Activated naive CD8-positive, alpha-beta T cell treated with anti-CD3 and anti-CD28 coated beads for 36 hours (primary cell): Measurements from ENCODE around the gene LUZP2. TPM values are rescaled to one million over a fixed set of nuclear protein-coding genes. Genes with fewer than 3 reads are reported as not detected.
"Not testable (repeated sequence)": the region's sequence is repeated elsewhere in the genome, so short reads cannot be mapped to it uniquely, and the experiment has no call there.

Experiments used
- DNase-seq: peaks from one replicate; pipeline ENCODE4 v3.0.0; 2021
- H3K27ac Mint-ChIP-seq: one replicate; pipeline ENCODE4 v1.8.0; 2022; ENCODE audit warnings: mild to moderate bottlenecking, moderate library complexity, mixed read lengths
- H3K27me3 Mint-ChIP-seq: one replicate; pipeline ENCODE4 v1.8.0; 2022; ENCODE audit warnings: mild to moderate bottlenecking, mixed read lengths
- H3K36me3 Mint-ChIP-seq: one replicate; pipeline ENCODE4 v1.8.0; 2021; ENCODE audit warnings: mild to moderate bottlenecking, mixed read lengths
- H3K4me1 Mint-ChIP-seq: one replicate; pipeline ENCODE4 v1.8.0; 2021; ENCODE audit warnings: mixed read lengths
- H3K4me3 Mint-ChIP-seq: one replicate; pipeline ENCODE4 v1.8.0; 2022; ENCODE audit warnings: mild to moderate bottlenecking, moderate library complexity, mixed read lengths
- H3K9me3 Mint-ChIP-seq: one replicate; pipeline ENCODE4 v1.8.0; 2022; ENCODE audit warnings: mixed read lengths
- total RNA-seq, 2 experiments: library from RNA; stranded (reverse); gene quantifications; one replicate each; pipeline ENCODE4 v1.2.3, GENCODE V29; 2021

LUZP2 gene
- total RNA-seq, 2 experiments from 2014 or later, result not detected

- DNase-seq, result no peak
- no peak overlapping the region for H3K27ac Mint-ChIP-seq
- H3K4me3 Mint-ChIP-seq, result no peak overlapping the region
Observed at GRCh38 chr11:24890426-24890825, 393.6 kb downstream of the LUZP2 start.

GRCh38 chr11:24891845-24892492, 395.1 kb downstream of the LUZP2 start:
- not testable (repeated sequence) for DNase-seq, H3K36me3 Mint-ChIP-seq

More at GRCh38 chr11:24890426-24890825, 393.6 kb downstream of the LUZP2 start:
- Mint-ChIP-seq H3K9me3 (no peaks in the 10 kb centered on the region), H3K4me1 (no peaks in the 10 kb centered on the region), H3K36me3 (no peaks in the 10 kb centered on the region), H3K27me3 (no peaks in the 10 kb centered on the region)

GRCh38 chr11:24896118-24896835, 399.4 kb downstream of the LUZP2 start:
- Mint-ChIP-seq H3K9me3 (no peaks in the 10 kb centered on the region), H3K4me3 (no peak overlapping the region), H3K36me3 (no peaks in the 10 kb centered on the region), H3K4me1 (peaks cover 3% of the 10 kb centered on the region), H3K27ac (no peak overlapping the region), H3K27me3 (no peaks in the 10 kb centered on the region)
- DNase-seq, result no peak

More at GRCh38 chr11:24891845-24892492, 395.1 kb downstream of the LUZP2 start:
- H3K4me1 Mint-ChIP-seq, H3K27ac Mint-ChIP-seq, H3K27me3 Mint-ChIP-seq, H3K9me3 Mint-ChIP-seq, H3K4me3 Mint-ChIP-seq: not testable (repeated sequence)

GRCh38 chr11:24900514-24900913, 403.7 kb downstream of the LUZP2 start:
- Mint-ChIP-seq H3K27ac (no peak overlapping the region), H3K9me3 (no peaks in the 10 kb centered on the region), H3K4me1 (peaks cover 3% of the 10 kb centered on the region), H3K27me3 (no peaks in the 10 kb centered on the region), H3K4me3 (no peak overlapping the region), H3K36me3 (no peaks in the 10 kb centered on the region)
- no peak for DNase-seq

DNA sequence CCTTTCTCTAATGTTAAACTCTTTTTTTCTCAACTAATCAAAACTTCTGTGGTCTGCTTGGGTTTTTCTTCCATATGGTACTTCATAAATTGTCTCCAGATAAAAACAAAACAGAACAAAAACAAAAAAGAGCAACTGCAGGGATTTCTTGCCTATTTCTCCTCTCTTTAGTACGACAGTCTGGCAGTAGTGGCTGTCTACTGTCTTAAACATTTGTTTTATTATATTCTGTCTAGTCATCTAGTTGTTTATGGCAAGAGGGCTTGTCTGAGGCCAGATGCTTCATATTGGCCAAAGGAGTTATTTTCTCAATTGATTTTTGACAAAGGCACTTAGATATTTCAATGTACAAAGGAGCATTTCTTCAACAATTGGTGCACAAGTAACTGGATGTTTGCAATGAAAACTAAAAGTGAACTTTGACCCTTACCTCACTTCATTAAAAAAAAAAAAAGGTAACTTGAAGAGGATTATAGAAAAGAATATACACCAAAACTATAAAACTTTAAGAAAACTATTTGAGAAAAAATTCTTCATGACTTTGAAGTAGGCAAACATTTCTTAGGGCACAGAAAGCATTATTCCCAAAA, 404.2 kb downstream of the LUZP2 start:
- no peak overlapping the region for H3K4me3 Mint-ChIP-seq
- H3K9me3 Mint-ChIP-seq, result no peaks in the 10 kb centered on the region
- peaks cover 3% of the 10 kb centered on the region for H3K4me1 Mint-ChIP-seq
- no peak for DNase-seq
- H3K27me3 Mint-ChIP-seq, result no peaks in the 10 kb centered on the region
- H3K36me3 Mint-ChIP-seq, result no peaks in the 10 kb centered on the region
- no peak overlapping the region for H3K27ac Mint-ChIP-seq

GRCh38 chr11:24903555-24903954, 406.7 kb downstream of the LUZP2 start:
- Mint-ChIP-seq H3K27ac (no peak overlapping the region), H3K27me3 (no peaks in the 10 kb centered on the region), H3K9me3 (no peaks in the 10 kb centered on the region), H3K4me1 (peaks cover 3% of the 10 kb centered on the region), H3K36me3 (no peaks in the 10 kb centered on the region), H3K4me3 (no peak overlapping the region)
- no peak for DNase-seq

GRCh38 chr11:24925091-24925490, 428.2 kb downstream of the LUZP2 start:
- no peak for DNase-seq
- Mint-ChIP-seq H3K4me3 (no peak overlapping the region), H3K9me3 (peaks cover 3% of the 10 kb centered on the region), H3K27me3 (no peaks in the 10 kb centered on the region), H3K27ac (no peak overlapping the region), H3K36me3 (no peaks in the 10 kb centered on the region), H3K4me1 (no peaks in the 10 kb centered on the region)

GRCh38 chr11:24932110-24933000, 435.5 kb downstream of the LUZP2 start:
- DNase-seq, result no peak
- Mint-ChIP-seq H3K36me3 (no peaks in the 10 kb centered on the region), H3K4me1 (no peaks in the 10 kb centered on the region), H3K4me3 (no peak overlapping the region), H3K27me3 (no peaks in the 10 kb centered on the region), H3K9me3 (peaks cover 8% of the 10 kb centered on the region), H3K27ac (no peak overlapping the region)

GRCh38 chr11:24934733-24935439, 438.0 kb downstream of the LUZP2 start:
- Mint-ChIP-seq H3K9me3 (peaks cover 8% of the 10 kb centered on the region), H3K27me3 (no peaks in the 10 kb centered on the region)

DNA sequence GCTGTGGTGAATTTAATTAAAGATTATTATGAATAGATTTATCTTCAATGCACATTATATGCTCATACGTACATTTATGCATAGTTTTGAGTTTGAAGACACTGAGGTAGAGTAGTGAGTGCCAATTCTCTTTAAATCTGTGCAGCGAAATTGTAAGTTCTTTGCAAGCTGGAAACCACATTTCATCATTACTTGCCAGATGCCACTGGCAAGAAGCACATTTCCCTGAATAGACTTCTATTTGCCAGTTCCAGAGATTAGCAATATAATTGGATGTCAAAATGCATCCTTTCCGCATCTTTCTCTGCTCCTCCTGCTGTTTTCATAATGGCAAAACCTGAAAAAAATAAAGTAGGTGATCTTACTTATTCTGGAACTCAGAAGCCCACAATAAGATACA, 448.0 kb downstream of the LUZP2 start:
- H3K27me3 Mint-ChIP-seq, result no peaks in the 10 kb centered on the region
- no peak overlapping the region for H3K27ac Mint-ChIP-seq
- H3K4me1 Mint-ChIP-seq, result no peaks in the 10 kb centered on the region
- no peak overlapping the region for H3K4me3 Mint-ChIP-seq
- H3K36me3 Mint-ChIP-seq, result no peaks in the 10 kb centered on the region
- no peak for DNase-seq
- peaks cover 5% of the 10 kb centered on the region for H3K9me3 Mint-ChIP-seq

More at GRCh38 chr11:24934733-24935439, 438.0 kb downstream of the LUZP2 start:
- H3K4me1 Mint-ChIP-seq, result no peaks in the 10 kb centered on the region
- no peak for DNase-seq
- no peak overlapping the region for H3K4me3 Mint-ChIP-seq
- no peak overlapping the region for H3K27ac Mint-ChIP-seq
- no peaks in the 10 kb centered on the region for H3K36me3 Mint-ChIP-seq

- no peaks in the 10 kb centered on the region for H3K27me3 Mint-ChIP-seq
- no peaks in the 10 kb centered on the region for H3K4me1 Mint-ChIP-seq
- no peak overlapping the region for H3K4me3 Mint-ChIP-seq
- H3K9me3 Mint-ChIP-seq, result peaks cover 7% of the 10 kb centered on the region
- DNase-seq, result no peak
- no peak overlapping the region for H3K27ac Mint-ChIP-seq
- no peaks in the 10 kb centered on the region for H3K36me3 Mint-ChIP-seq
Observed at GRCh38 chr11:24949406-24949805, 452.6 kb downstream of the LUZP2 start.

DNA sequence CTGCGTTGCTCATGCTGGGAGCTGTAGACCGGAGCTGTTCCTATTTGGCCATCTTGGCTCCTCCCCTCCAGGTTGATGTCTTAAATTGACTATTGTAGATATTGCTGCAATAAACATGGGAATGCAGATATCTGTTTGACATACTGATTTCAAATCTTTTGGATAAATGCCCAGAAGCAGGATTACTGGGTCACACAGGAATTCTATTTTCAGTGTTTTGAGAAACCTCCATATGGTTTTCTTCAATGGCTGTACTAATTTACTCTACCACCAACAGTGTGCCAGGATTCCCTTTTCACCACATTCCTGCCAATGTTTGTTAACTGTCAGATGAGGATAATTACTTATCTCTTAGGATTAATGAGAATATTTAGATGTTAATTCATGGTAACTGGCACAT, 467.0 kb downstream of the LUZP2 start:
- Mint-ChIP-seq H3K4me1 (no peaks in the 10 kb centered on the region), H3K27ac (no peak overlapping the region), H3K27me3 (no peaks in the 10 kb centered on the region), H3K4me3 (no peak overlapping the region), H3K9me3 (peaks cover 5% of the 10 kb centered on the region), H3K36me3 (no peaks in the 10 kb centered on the region)
- DNase-seq, result no peak

DNA sequence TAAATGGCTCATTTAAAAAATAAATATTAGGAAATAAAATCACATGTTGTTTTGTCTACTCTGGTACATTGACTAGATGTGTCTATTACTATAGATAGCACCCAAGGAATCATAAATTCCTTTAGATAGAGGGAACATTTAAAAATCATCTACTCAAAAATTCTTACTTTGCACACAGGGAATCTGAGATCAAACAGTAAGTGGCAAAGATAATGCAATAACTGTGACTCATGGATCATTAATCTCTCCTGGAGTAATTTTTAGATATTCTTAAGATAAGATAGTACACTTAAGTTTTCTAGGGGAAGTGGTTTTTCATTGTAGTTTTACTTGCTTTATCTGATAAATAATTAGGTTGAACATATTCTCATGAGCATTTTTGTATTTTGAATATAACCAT, 468.9 kb downstream of the LUZP2 start:
- H3K9me3 Mint-ChIP-seq, result peaks cover 5% of the 10 kb centered on the region
- H3K4me3 Mint-ChIP-seq, result no peak overlapping the region
- DNase-seq, result no peak
- H3K4me1 Mint-ChIP-seq, result no peaks in the 10 kb centered on the region
- H3K36me3 Mint-ChIP-seq, result no peaks in the 10 kb centered on the region
- H3K27ac Mint-ChIP-seq, result no peak overlapping the region
- no peaks in the 10 kb centered on the region for H3K27me3 Mint-ChIP-seq

DNA sequence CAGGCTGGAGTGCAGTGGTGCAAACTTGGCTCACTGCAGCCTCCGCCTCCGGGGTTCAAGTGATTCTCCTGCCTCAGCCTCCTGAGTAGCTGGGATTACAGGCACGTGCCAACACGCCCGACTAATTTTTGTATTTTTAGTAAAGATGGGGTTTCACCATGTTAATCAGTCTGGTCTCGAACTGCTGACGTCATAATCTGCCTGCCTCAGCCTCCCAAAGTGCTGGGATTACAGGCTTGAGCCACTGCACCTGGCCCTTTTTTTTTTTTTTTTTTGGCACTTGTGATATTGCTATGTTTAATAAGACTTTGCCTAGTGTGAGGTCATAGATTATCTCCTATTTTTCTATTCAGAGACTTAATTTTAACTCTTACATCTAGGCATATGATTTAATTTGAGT, 497.1 kb downstream of the LUZP2 start:
- not testable (repeated sequence) for DNase-seq, H3K36me3 Mint-ChIP-seq, H3K9me3 Mint-ChIP-seq, H3K4me3 Mint-ChIP-seq, H3K4me1 Mint-ChIP-seq, H3K27ac Mint-ChIP-seq, H3K27me3 Mint-ChIP-seq
